GM12865 (cell line): ENCODE results near the gene SASH3.

Experiments
- DNase-seq: peaks from one replicate; pipeline ENCODE4 v3.0.0; 2010; ENCODE audit warnings: low read depth
- H3K4me3 ChIP-seq: 2 replicates; pipeline ENCODE4 v1.5.1; 2011; ENCODE audit warnings: mild to moderate bottlenecking, low read depth, low read length, control low read depth
- TF ChIP-seq, protein P1 (sequence below): IDR thresholded peaks from 2 replicates; pipeline ENCODE4 v1.5.1; 2011; ENCODE audit warnings: low read length, control low read depth, low read depth, inconsistent platforms; ENCODE audit not compliant: insufficient read depth; ENCODE audit errors: missing control alignments

Gene SASH3

DNA sequence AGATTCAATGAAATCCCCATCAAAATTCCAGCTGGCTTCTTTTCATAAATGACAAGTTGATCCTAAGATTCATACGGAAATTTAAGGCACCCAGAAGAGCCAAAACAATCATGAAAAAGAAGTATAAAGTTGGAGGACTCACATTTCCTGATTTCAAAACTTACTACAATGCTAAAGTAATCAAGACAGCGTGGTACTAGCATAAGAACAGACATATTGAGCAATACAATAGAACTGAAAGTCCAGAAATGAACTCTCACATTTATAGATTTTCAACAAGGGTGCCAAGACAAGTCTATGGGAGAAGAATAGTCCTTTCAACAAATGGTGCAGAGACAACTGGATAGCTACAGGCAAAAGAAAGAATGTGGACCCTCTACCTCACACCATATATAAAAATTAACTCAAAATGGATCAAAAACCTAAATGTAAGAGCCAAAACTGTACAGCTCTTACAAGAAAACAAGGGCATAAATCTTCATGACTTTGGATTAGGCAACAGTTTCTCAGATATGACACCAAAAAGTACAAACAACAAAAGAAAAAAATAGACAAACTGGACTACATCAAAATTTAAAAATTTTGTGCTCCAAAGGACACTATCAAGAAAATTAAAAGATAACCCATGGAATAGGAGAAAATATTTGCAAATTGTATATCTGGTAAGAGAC lies 28.5 kb downstream of the SASH3 start:
- TF ChIP-seq, protein P1, sequence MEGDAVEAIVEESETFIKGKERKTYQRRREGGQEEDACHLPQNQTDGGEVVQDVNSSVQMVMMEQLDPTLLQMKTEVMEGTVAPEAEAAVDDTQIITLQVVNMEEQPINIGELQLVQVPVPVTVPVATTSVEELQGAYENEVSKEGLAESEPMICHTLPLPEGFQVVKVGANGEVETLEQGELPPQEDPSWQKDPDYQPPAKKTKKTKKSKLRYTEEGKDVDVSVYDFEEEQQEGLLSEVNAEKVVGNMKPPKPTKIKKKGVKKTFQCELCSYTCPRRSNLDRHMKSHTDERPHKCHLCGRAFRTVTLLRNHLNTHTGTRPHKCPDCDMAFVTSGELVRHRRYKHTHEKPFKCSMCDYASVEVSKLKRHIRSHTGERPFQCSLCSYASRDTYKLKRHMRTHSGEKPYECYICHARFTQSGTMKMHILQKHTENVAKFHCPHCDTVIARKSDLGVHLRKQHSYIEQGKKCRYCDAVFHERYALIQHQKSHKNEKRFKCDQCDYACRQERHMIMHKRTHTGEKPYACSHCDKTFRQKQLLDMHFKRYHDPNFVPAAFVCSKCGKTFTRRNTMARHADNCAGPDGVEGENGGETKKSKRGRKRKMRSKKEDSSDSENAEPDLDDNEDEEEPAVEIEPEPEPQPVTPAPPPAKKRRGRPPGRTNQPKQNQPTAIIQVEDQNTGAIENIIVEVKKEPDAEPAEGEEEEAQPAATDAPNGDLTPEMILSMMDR: no peak
- DNase-seq: no peak
- H3K4me3 ChIP-seq: no peak overlapping the region

DNA sequence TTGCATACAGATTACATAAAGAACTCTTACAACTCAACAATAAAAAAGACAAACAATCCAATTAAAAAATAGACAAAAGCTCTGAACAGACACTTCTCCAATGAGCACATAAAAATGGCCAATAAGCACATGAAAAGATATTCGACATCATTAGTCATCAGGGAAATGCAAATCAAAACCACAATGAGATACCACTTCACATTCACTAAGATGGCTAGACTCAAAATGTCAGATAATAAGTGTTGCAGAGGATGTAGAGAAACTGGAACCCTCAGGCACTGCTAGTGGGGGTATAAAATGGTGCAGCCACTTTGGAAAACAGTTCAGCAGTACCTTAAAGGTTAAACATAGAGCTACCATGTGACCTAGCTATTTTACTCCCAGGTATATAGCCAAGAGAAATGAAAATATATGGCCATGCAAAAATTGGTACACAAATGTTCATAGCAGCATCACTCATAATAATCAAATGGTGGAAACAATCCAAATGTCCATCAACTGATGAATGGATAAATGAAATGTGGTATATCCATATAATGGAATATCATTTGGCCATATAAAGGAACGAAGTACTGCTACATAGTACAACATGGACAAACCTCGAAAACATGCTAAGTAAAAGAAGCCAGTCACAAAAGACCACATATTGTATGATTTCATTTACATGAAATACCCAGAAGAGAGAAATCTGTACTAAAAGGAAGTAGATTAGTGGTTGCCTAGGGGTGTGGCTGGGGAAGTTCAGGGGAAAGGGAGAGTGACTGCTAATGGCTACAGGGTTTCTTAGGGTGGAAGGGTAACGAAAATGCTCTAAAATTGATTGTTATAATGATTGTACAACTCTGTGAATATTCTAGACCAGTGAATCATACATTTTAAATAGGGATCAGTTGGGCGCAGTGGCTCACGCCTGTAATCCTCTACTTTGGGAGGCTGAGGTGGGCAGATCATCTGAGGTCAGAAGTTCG lies 29.4 kb downstream of the SASH3 start:
- no peak overlapping the region for H3K4me3 ChIP-seq
- DNase-seq: no peak
- TF ChIP-seq, protein P1: no peak

DNA sequence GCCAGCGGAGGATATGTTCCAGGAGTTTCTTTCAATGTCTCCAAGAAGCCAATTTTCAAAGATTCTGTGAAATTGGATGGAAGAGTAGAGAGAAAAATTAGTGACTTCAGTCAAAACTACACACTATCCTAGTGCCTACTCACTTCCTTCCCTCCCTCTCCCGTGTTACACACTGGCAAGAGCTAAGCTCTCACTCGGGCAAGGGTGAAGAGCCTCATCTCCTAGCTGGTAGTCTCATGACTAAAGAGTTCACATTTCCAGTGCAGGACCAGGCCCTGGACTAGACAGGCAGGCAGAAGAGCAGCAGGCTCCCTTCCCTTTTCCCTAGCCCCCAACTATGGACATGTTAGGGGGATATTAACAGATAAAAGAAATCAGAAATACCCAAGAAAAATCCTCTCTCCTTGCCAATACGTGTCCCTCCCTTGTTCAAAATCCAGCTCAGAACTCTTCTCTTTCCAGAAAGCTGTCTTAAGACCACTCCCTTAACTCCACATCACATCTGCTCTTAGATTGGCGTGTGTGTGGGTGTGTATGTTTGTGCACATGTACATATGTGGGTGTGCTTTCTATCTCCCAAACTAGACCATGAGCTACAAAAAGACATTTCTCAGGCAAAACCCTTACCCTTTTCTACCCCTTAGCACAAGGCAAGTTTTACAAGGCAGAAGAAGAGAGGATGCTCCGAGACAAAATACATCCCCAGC lies 34.1 kb downstream of the SASH3 start:
- DNase-seq: no peak
- H3K4me3 ChIP-seq: no peak overlapping the region
- TF ChIP-seq, protein P1: no peak

DNA sequence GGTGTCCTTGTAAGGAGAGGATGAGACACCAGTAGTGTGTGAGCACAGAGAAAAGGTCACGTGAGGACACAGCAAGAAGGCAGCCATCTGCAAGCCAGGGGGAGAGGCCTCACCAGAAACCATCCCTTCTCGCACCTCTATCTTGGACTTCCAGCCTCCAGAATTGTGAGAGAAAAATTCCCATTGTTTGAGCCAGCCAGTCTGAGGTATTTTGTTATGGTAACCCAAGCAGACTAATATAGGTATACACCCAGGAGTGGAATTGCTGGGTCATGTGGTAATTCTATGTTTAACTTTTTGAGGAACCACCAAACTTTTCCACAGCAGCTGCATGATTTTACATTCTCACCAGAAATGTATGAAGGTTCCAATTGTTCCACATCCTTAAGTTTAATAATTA lies 38.4 kb downstream of the SASH3 start:
- H3K4me3 ChIP-seq: no peak overlapping the region
- TF ChIP-seq, protein P1: no peak
- DNase-seq: no peak

DNA sequence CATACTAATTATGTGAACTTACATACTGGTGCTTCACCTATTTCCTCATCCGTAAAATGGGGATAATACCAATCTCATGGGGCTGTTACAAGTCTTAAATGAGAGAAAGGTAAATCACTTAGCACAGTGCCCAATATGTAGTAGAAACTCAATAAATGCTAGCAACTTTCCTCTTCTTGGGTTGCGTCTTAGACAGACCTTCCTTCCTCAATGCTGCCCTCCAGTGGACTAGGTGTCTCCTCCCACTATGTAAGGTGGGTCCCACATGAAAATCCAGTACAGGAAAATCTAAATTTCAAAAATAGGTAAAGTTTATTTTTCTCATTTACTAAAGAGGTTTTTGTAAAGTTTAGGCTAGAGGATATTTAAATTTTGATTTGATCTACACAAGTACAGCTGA lies 43.4 kb downstream of the SASH3 start:
- TF ChIP-seq, protein P1: peak; percentile 49
- peak; percentile 72 for DNase-seq
- H3K4me3 ChIP-seq: no peak overlapping the region

DNA sequence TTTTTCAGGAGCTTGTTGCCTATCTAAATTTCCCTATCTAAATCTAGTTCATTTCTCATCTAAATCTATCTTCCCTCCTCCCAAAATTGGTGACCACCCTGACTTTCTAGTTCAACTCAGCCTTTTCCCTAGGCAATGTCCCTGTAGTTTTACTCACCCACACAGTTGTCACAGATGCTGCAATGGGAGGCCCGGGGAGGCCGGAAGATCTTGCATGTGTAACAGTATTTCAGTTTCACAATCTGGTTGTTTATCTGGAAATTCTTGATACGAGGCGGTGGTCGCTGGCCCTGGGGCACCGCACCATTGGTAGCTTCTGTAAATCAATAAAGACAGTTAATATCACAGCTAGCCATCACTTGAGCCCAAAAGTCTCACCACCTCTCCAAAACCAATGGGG lies 43.8 kb downstream of the SASH3 start:
- TF ChIP-seq, protein P1: no peak
- peak; percentile 29 for DNase-seq
- H3K4me3 ChIP-seq: no peak overlapping the region
